HG03520 (cell line): Measurements from ENCODE around the gene ZBTB9.

Experiments
- ATAC-seq: cut with Tn5 transposase; IDR thresholded peaks from one replicate; pipeline ENCODE4 v1.9.1; 2021; ENCODE audit warnings: mild to moderate bottlenecking, moderate library complexity; ENCODE audit not compliant: unreplicated experiment

Gene ZBTB9

GRCh38 chr6:33432546-33432945 is 21.8 kb upstream of the ZBTB9 start:
- no peak for ATAC-seq

GRCh38 chr6:33433001-33433543 is 21.3 kb upstream of the ZBTB9 start:
- ATAC-seq: no peak

GRCh38 chr6:33433544-33434191 is 20.7 kb upstream of the ZBTB9 start:
- no peak for ATAC-seq

DNA sequence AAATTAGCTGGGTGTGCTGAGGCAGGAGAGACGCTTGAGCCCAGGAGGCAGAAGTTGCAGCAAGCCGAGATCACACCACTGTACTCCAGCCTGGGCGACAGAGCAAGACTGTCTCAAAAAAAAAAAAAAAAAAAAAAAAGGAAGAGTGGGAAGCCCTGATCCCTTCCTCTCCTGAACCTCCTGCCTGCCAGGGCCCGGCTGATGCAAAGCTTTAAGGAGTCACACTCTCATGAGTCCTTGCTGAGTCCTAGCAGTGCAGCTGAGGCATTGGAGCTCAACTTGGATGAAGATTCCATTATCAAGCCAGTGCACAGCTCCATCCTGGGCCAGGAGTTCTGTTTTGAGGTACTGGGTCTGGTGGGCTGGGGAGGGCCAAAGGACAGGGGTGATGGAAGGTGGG is 19.4 kb upstream of the ZBTB9 start:
- ATAC-seq: no peak

GRCh38 chr6:33437666-33438065 is 16.7 kb upstream of the ZBTB9 start:
- ATAC-seq: no peak

GRCh38 chr6:33438978-33439594 is 15.3 kb upstream of the ZBTB9 start:
- ATAC-seq: no peak

- no peak for ATAC-seq
These were observed 14.3 kb upstream of the ZBTB9 start for GRCh38 chr6:33439956-33440648.

DNA sequence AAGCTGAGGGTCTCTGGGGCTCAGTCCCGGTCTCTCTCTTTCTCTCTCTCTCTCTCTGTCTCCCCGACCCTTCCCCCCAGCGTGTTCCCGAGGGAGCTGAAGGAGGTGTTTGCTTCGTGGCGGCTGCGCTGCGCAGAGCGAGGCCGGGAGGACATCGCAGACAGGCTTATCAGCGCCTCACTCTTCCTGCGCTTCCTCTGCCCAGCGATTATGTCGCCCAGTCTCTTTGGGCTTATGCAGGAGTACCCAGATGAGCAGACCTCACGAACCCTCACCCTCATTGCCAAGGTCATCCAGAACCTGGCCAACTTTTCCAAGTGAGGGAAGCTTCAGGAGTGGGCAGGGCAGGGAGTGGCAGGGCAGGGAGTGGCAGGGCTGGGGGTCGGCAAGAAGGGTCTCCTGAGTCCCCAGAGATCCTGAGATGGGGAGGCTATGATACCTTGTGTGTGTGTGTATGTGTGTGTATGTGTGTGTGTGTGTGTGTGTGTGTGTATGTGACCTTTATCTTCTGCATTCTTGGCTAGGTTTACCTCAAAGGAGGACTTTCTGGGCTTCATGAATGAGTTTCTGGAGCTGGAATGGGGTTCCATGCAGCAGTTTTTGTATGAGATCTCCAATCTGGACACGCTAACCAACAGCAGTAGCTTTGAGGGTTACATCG is 13.6 kb upstream of the ZBTB9 start:
- no peak for ATAC-seq

DNA sequence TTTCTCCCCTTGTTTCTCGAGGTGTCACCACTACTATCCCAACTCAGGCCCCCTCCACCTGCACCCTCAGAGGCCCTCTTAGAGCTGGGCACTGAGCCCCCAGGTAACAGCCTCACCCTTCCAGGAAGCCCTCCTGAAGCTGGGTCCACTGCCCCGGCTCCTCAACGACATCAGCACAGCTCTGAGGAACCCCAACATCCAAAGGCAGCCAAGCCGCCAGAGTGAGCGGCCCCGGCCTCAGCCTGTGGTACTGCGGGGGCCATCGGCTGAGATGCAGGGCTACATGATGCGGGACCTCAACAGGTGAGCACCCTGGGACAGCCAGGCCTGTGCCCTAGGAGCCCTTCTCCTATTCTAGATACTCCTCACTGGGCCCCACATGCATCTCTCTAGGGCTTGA is 12.9 kb upstream of the ZBTB9 start:
- ATAC-seq: no peak

- ATAC-seq: no peak
These were observed 12.1 kb upstream of the ZBTB9 start for GRCh38 chr6:33442283-33442682.

DNA sequence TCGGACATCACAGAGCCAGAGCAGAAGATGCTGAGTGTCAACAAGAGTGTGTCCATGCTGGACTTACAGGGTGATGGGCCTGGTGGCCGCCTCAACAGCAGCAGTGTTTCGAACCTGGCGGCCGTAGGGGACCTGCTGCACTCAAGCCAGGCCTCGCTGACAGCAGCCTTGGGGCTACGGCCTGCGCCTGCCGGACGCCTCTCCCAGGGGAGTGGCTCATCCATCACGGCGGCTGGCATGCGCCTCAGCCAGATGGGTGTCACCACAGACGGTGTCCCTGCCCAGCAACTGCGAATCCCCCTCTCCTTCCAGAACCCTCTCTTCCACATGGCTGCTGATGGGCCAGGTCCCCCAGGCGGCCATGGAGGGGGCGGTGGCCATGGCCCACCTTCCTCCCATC is 11.4 kb upstream of the ZBTB9 start:
- ATAC-seq: no peak

GRCh38 chr6:33443619-33444504 is 10.5 kb upstream of the ZBTB9 start:
- no peak for ATAC-seq

DNA sequence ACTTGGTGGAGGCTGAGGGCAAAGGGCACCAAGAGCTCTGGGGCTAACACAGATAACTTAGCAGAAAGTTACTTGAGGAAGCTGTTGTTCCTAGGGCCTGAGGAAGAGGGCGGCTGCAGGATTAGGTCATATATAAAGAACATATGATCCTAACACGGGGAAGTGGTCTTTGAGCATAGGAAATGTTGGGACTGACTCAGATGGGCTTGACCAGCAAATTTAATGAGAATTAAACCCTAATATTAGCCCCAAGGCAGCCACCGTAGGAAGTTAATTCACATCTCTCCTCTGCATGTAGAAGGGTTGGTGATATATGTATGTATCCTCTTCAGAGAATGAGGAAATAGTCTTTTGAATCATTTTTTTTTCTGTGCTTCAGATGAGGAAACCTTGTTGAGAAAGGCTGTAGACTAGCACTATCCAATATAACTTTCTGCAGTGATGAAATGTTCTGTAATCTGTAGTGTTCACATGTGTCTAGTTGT is 9.2 kb upstream of the ZBTB9 start:
- no peak for ATAC-seq

- no peak for ATAC-seq
These were observed 8.0 kb upstream of the ZBTB9 start for GRCh38 chr6:33446356-33446755.

DNA sequence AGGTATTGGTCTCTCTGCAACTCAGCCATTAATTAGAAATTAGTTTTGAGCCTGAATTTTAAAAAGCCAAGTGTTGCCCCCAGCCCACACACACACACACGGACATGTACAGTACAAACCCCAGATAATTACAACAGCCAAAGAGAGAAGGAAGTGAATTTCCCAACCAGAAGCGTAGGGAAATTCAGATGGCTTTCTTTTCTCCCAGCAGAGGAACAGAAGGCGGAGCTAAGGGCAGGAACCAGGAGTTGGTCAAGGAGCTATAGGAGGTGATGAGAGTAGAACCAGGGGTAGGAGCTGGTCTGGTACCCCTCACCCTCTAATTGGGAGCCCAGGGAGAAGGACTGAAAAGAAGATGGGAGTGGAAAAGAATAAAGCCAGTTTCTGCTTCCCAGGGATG is 3.9 kb upstream of the ZBTB9 start:
- ATAC-seq: no peak

GRCh38 chr6:33451606-33452005 is 2.8 kb upstream of the ZBTB9 start:
- ATAC-seq: no peak

- ATAC-seq: no peak
These were observed 1.9 kb upstream of the ZBTB9 start for GRCh38 chr6:33452496-33452895.

DNA sequence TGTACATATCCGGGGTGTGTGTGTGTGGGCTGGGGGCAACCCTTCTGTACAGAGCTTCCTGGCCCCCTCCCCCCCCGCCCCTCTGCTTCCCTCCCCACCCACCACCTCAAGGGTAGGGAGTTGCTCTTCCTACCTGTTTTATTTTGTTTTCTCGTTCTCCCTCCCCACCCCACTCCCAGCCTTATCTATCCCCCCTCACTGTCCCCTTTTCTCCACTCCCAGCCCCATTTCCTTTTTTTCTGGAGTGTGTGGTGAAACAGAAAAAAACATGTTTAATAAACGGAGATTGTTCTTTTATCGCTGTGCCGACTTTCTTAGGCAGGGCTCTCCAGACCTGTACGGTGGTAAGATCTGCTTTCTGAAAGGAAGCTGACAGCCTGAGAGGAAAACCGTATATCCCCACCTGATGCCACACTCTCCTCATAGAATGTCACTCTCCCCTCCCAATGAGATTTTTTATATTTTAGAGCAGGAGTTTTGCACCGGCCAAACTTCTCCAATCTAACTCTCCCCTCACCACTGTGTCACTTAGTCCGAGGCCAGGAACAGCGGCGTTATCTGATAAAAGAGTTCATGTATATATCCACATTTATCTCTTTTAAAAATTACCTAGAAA is 875 bp upstream of the ZBTB9 start:
- ATAC-seq: no peak

DNA sequence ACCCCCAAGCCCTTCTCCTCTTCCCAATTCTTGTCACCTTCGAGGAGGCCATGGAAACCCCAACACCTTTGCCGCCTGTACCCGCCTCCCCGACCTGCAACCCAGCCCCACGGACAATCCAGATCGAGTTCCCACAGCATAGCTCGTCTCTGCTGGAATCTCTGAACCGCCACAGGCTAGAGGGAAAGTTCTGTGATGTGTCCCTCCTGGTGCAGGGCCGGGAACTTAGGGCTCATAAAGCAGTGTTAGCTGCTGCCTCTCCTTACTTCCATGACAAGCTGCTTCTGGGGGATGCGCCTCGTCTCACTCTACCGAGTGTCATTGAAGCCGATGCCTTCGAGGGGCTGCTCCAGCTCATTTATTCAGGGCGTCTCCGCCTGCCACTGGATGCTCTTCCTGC is 675 bp downstream of the ZBTB9 start:
- no peak for ATAC-seq

DNA sequence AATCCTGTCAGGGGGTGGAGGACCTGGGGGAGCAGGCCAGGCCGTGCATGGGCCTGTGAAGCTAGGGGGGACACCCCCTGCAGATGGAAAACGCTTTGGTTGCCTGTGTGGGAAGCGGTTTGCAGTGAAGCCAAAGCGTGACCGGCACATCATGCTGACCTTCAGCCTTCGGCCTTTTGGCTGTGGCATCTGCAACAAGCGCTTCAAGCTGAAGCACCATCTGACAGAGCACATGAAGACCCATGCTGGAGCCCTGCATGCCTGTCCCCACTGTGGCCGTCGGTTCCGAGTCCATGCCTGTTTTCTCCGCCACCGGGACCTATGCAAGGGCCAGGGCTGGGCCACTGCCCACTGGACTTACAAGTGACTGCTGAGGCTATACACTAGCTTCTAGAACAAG is 1.8 kb downstream of the ZBTB9 start:
- no peak for ATAC-seq
